Non-pigmented ciliary epithelial cell (primary cell): ENCODE results near the gene DACH1.
"Not testable (repeated sequence)": the region's sequence is repeated elsewhere in the genome, so short reads cannot be mapped to it uniquely, and the experiment has no call there.

Experiments used
- DNase-seq: peaks from one replicate; pipeline ENCODE4 v3.0.0-alpha.2; 2010; ENCODE audit warnings: low read depth

DACH1 gene

GRCh38 chr13:71867131-71867814 is at the start of gene DACH1:
Gene DACH1 (minus strand): TSS chr13:71867204.
- peak; percentile 51 for DNase-seq

- no peak for DNase-seq
Measured at GRCh38 chr13:71913717-71914116, 46.7 kb upstream of the DACH1 start.

- DNase-seq = no peak
Measured at GRCh38 chr13:71912524-71912923, 45.5 kb upstream of the DACH1 start.

GRCh38 chr13:71906448-71906847 is 39.4 kb upstream of the DACH1 start:
- no peak for DNase-seq

- no peak for DNase-seq
Measured at GRCh38 chr13:71902676-71903075, 35.7 kb upstream of the DACH1 start.

- DNase-seq = not testable (repeated sequence)
Measured at GRCh38 chr13:71893506-71893905, 26.5 kb upstream of the DACH1 start.

GRCh38 chr13:71886880-71887279 is 19.9 kb upstream of the DACH1 start:
- DNase-seq = no peak

- no peak for DNase-seq
Measured at GRCh38 chr13:71882120-71882519, 15.1 kb upstream of the DACH1 start.

- DNase-seq = peak; percentile 43
Measured at GRCh38 chr13:71880753-71881541, 13.9 kb upstream of the DACH1 start.

- no peak for DNase-seq
Measured at GRCh38 chr13:71879808-71880344, 12.9 kb upstream of the DACH1 start.

- peak; percentile 23 for DNase-seq
Measured at GRCh38 chr13:71879129-71879535, 12.1 kb upstream of the DACH1 start.

- DNase-seq = no peak
Measured at GRCh38 chr13:71877256-71877653, 10.3 kb upstream of the DACH1 start.

- DNase-seq = no peak
Measured at GRCh38 chr13:71876648-71877255, 9.7 kb upstream of the DACH1 start.

- DNase-seq = no peak
Measured at GRCh38 chr13:71875823-71876222, 8.8 kb upstream of the DACH1 start.

GRCh38 chr13:71874458-71874857 is 7.5 kb upstream of the DACH1 start:
- DNase-seq = no peak

GRCh38 chr13:71873418-71874247 is 6.6 kb upstream of the DACH1 start:
- no peak for DNase-seq

GRCh38 chr13:71871844-71872243 is 4.8 kb upstream of the DACH1 start:
- no peak for DNase-seq

GRCh38 chr13:71871176-71871754 is 4.3 kb upstream of the DACH1 start:
- DNase-seq = no peak

- DNase-seq = no peak
Measured at GRCh38 chr13:71870100-71870499, 3.1 kb upstream of the DACH1 start.

- DNase-seq = no peak
Measured at GRCh38 chr13:71869274-71869673, 2.3 kb upstream of the DACH1 start.

GRCh38 chr13:71866335-71867130 is 471 bp downstream of the DACH1 start:
- no peak for DNase-seq
